ENCODE results near the gene ST8SIA6. TPM values are rescaled to one million over a fixed set of nuclear protein-coding genes. Genes with fewer than 3 reads are reported as not detected.

ST8SIA6 gene
- total and polyA plus RNA-seq, 9 of the 15 experiments (the other 6 are each of a cell fraction or from before 2014, with no cell fraction given): 0.69 to 6.7 (median 5.0) TPM

GRCh38 chr10:17453373-17454091 is 863 bp downstream of the ST8SIA6 start (continued):
- TF ChIP-seq TFAP4 (CRISPR knock-in tag; IDR thresholded peaks at IDR 0.05; ENCODE audit: borderline replicate concordance) (peak; percentile 31; the same call in 1 of the 2 replicates), ZC3H8 (IDR thresholded peaks at IDR 0.05) (no peak), ZBTB11 (CRISPR knock-in tag; IDR thresholded peaks at IDR 0.05) (0 out of 6 replicates have a peak, but pooled peaks of 1 of the 3 experiments have one; percentile 5), UBTF (IDR thresholded peaks at IDR 0.05; ENCODE audit: borderline replicate concordance in 1 of 2, low read depth in 2 of 2, low read length in 2 of 2) (peak; percentile 87 to 92), NFRKB (IDR thresholded peaks at IDR 0.05; ENCODE audit: low read depth) (peak; percentile 60; the same call in 1 of the 2 replicates), ZNF197 (CRISPR knock-in tag; IDR thresholded peaks at IDR 0.05; ENCODE audit: low read depth) (no peak), STAT5B (CRISPR knock-in tag; IDR thresholded peaks at IDR 0.05) (no peak), MAZ (CRISPR knock-in tag; conservative IDR thresholded peaks at IDR 0.05 in 1 of 2, IDR thresholded peaks at IDR 0.05 in 1 of 2) (peak in 1 of 2 experiments; percentile 52; a peak in 2 of 4 replicates), RBBP5 (IDR thresholded peaks at IDR 0.05; ENCODE audit: borderline replicate concordance, insufficient read depth, low read length, poor library complexity, severe bottlenecking) (peak; percentile 73), NFIC (IDR thresholded peaks at IDR 0.05) (0 out of 2 replicates have a peak, but pooled peaks have one; percentile 5), MLLT1 (IDR thresholded peaks at IDR 0.05) (peak; percentile 19 to 89)

Data from K562 (cell line).